ENCODE measurements around the gene BEST4.

The BEST4 gene

GRCh38 chr1:44787506-44787905 lies 464 bp downstream of the BEST4 start:
- no peak overlapping the region for H3K4me3 ChIP-seq (ENCODE audit: low read depth in 1 of 5, low read length in 5 of 5)
- H3K9ac ChIP-seq (ENCODE audit: low read length in 5 of 5) = no peak overlapping the region
- H3K9me3 ChIP-seq (ENCODE audit: control insufficient read depth in 5 of 5, low read length in 5 of 5) = no peaks in the 10 kb centered on the region
- H3K27me3 ChIP-seq (ENCODE audit: control insufficient read depth in 5 of 5, insufficient read depth in 4 of 5, low read length in 5 of 5) = peaks cover 0 to 3% (median 0%) of the 10 kb centered on the region in 5 donors
- no peaks in the 10 kb centered on the region for H3K36me3 ChIP-seq (ENCODE audit: control insufficient read depth in 5 of 5, insufficient read depth in 5 of 5, low read length in 5 of 5)
- peaks cover 3 to 32% (median 27%) of the 10 kb centered on the region in 5 donors for H3K4me1 ChIP-seq (ENCODE audit: control insufficient read depth in 5 of 5, insufficient read depth in 5 of 5, low read length in 5 of 5)
- H3K27ac ChIP-seq (ENCODE audit: low read depth, low read length) = no peak overlapping the region

DNA sequence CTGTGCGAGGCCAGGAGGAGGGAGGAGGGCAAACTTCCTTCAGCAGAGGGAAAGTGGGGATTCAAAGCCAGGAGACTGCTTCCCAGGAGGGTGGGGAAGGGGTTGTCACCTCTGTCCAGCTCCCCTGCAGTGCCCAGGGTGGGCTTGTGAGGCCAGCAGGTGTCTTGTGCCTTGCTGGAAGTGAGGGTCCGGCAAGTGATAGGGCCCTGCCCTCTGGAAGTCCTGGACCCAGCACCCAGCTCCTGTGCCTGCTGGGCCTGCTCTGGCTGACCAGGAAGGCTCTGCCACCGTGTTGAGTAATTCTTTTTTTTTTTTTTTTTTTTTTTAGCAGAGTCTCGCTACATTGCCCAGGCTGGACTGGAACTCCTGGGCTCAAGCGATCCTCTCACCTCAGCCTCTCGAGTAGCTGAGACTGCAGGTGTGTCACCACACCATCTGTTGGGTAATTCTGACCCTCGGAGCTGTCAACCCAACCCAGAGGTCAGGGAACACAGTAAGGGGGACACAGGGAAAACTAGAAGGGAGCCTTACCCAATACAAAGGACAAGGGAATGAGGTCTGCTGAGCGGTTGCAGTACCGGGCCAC lies 1.0 kb downstream of the BEST4 start:
- Histone ChIP-seq H3K4me3 (ENCODE audit: low read depth in 1 of 5, low read length in 5 of 5) (peak overlapping the region in 4 of 5 donors; percentile 63 to 74 (median 66)), H3K36me3 (ENCODE audit: control insufficient read depth in 5 of 5, insufficient read depth in 5 of 5, low read length in 5 of 5) (no peaks in the 10 kb centered on the region)

GRCh38 chr1:44786138-44786840 lies 1.7 kb downstream of the BEST4 start:
- Histone ChIP-seq H3K9ac (ENCODE audit: low read length in 5 of 5) (peak overlapping the region in 3 of 5 donors; percentile 51 to 71 (median 68)), H3K9me3 (ENCODE audit: control insufficient read depth in 5 of 5, low read length in 5 of 5) (no peaks in the 10 kb centered on the region), H3K4me1 (ENCODE audit: control insufficient read depth in 5 of 5, insufficient read depth in 5 of 5, low read length in 5 of 5) (peaks cover 3 to 32% (median 27%) of the 10 kb centered on the region in 5 donors), H3K4me3 (ENCODE audit: low read depth in 1 of 5, low read length in 5 of 5) (peak overlapping the region in 4 of 5 donors; percentile 63 to 74 (median 66)), H3K36me3 (ENCODE audit: control insufficient read depth in 5 of 5, insufficient read depth in 5 of 5, low read length in 5 of 5) (peaks cover 0 to 3% (median 1%) of the 10 kb centered on the region in 5 donors), H3K27ac (ENCODE audit: low read depth, low read length) (no peak overlapping the region), H3K27me3 (ENCODE audit: control insufficient read depth in 5 of 5, insufficient read depth in 4 of 5, low read length in 5 of 5) (peaks cover 0 to 3% (median 0%) of the 10 kb centered on the region in 5 donors)

More for the DNA sequence above, 1.0 kb downstream of the BEST4 start:
- H3K9me3 ChIP-seq (ENCODE audit: control insufficient read depth in 5 of 5, low read length in 5 of 5) = no peaks in the 10 kb centered on the region
- H3K27me3 ChIP-seq (ENCODE audit: control insufficient read depth in 5 of 5, insufficient read depth in 4 of 5, low read length in 5 of 5) = peaks cover 0 to 3% (median 0%) of the 10 kb centered on the region in 5 donors
- no peak overlapping the region for H3K27ac ChIP-seq (ENCODE audit: low read depth, low read length)
- peak overlapping the region in 1 of 5 donors; percentile 71 for H3K9ac ChIP-seq (ENCODE audit: low read length in 5 of 5)
- H3K4me1 ChIP-seq (ENCODE audit: control insufficient read depth in 5 of 5, insufficient read depth in 5 of 5, low read length in 5 of 5) = peaks cover 3 to 32% (median 27%) of the 10 kb centered on the region in 5 donors

DNA sequence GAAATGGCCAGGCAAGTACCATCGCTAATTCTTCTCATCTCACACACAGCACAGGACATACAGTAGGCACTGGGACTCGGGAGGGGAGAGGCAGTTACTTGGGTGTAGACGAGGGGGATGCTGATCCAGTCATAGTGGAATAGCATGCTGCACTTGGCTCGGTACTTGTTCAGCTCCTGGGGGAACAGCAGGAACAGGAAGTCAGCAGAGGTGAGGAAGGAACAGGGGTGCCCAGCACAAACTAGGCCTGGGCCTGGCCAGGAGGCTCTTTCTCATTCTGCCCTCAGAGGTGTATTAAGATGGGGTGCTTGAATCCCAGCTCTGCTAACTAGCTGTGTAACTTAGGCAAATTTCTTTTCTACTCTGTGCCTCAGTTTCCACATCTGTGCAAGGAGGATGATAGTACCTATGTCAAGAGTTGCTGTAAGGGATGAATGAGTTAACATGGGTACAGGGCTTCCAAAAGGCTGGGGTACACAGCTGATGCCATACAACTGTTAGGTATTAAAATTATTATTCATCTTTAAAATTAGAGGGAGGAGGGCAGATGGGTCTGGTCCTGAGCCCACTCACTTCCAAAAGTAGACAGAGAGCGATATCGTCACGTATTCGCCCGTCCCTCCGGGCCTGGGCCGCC lies 2.4 kb downstream of the BEST4 start:
- Histone ChIP-seq H3K4me1 (ENCODE audit: control insufficient read depth in 5 of 5, insufficient read depth in 5 of 5, low read length in 5 of 5) (peaks cover 3 to 32% (median 27%) of the 10 kb centered on the region in 5 donors), H3K27me3 (ENCODE audit: control insufficient read depth in 5 of 5, insufficient read depth in 4 of 5, low read length in 5 of 5) (peaks cover 0 to 3% (median 0%) of the 10 kb centered on the region in 5 donors), H3K27ac (ENCODE audit: low read depth, low read length) (no peak overlapping the region), H3K9ac (ENCODE audit: low read length in 5 of 5) (peak overlapping the region in 3 of 5 donors; percentile 51 to 71 (median 68)), H3K36me3 (ENCODE audit: control insufficient read depth in 5 of 5, insufficient read depth in 5 of 5, low read length in 5 of 5) (peaks cover 0 to 10% (median 7%) of the 10 kb centered on the region in 5 donors), H3K4me3 (ENCODE audit: low read depth in 1 of 5, low read length in 5 of 5) (peak overlapping the region in 4 of 5 donors; percentile 63 to 74 (median 66)), H3K9me3 (ENCODE audit: control insufficient read depth in 5 of 5, low read length in 5 of 5) (no peaks in the 10 kb centered on the region)

DNA sequence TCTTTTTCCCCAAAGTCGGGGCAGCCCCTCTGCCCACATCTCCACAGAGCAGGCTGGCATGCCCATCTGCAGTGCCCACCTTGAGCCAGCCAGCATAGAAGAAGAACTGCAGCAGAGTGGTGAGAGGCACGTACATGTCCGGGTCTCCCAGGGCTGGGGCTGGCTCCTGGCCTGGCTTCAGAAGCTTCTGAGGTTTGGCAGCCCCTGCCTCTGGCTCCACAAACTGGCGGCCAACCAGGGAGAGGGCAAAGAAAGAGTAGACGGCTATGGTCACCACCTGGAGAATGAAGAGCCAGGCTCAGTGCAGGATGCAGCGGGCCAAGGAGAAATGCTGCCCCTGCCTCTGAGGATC lies 3.0 kb downstream of the BEST4 start:
- H3K9ac ChIP-seq (ENCODE audit: low read length in 5 of 5) = no peak overlapping the region
- no peaks in the 10 kb centered on the region for H3K9me3 ChIP-seq (ENCODE audit: control insufficient read depth in 5 of 5, low read length in 5 of 5)
- H3K4me1 ChIP-seq (ENCODE audit: control insufficient read depth in 5 of 5, insufficient read depth in 5 of 5, low read length in 5 of 5) = peaks cover 3 to 32% (median 27%) of the 10 kb centered on the region in 5 donors
- peaks cover 0 to 3% (median 0%) of the 10 kb centered on the region in 5 donors for H3K27me3 ChIP-seq (ENCODE audit: control insufficient read depth in 5 of 5, insufficient read depth in 4 of 5, low read length in 5 of 5)
- peak overlapping the region in 1 of 5 donors; percentile 57 for H3K4me3 ChIP-seq (ENCODE audit: low read depth in 1 of 5, low read length in 5 of 5)
- peaks cover 0 to 16% (median 12%) of the 10 kb centered on the region in 5 donors for H3K36me3 ChIP-seq (ENCODE audit: control insufficient read depth in 5 of 5, insufficient read depth in 5 of 5, low read length in 5 of 5)
- H3K27ac ChIP-seq (ENCODE audit: low read depth, low read length) = no peak overlapping the region

- H3K4me1 ChIP-seq (ENCODE audit: control insufficient read depth in 5 of 5, insufficient read depth in 5 of 5, low read length in 5 of 5) = peaks cover 3 to 32% (median 27%) of the 10 kb centered on the region in 5 donors
- H3K36me3 ChIP-seq (ENCODE audit: control insufficient read depth in 5 of 5, insufficient read depth in 5 of 5, low read length in 5 of 5) = peaks cover 0 to 22% (median 12%) of the 10 kb centered on the region in 5 donors
- no peaks in the 10 kb centered on the region for H3K9me3 ChIP-seq (ENCODE audit: control insufficient read depth in 5 of 5, low read length in 5 of 5)
- H3K27me3 ChIP-seq (ENCODE audit: control insufficient read depth in 5 of 5, insufficient read depth in 4 of 5, low read length in 5 of 5) = peaks cover 0 to 3% (median 0%) of the 10 kb centered on the region in 5 donors
- peak overlapping the region in 3 of 5 donors; percentile 12 to 68 (median 55) for H3K9ac ChIP-seq (ENCODE audit: low read length in 5 of 5)
- H3K4me3 ChIP-seq (ENCODE audit: low read depth in 1 of 5, low read length in 5 of 5) = peak overlapping the region; percentile 22 to 57 (median 31)
- H3K27ac ChIP-seq (ENCODE audit: low read depth, low read length) = no peak overlapping the region
These were observed 3.6 kb downstream of the BEST4 start for GRCh38 chr1:44784094-44785028.

GRCh38 chr1:44783697-44784093 lies 4.3 kb downstream of the BEST4 start:
- no peaks in the 10 kb centered on the region for H3K9me3 ChIP-seq (ENCODE audit: control insufficient read depth in 5 of 5, low read length in 5 of 5)
- H3K27me3 ChIP-seq (ENCODE audit: control insufficient read depth in 5 of 5, insufficient read depth in 4 of 5, low read length in 5 of 5) = peaks cover 0 to 3% (median 0%) of the 10 kb centered on the region in 5 donors
- peak overlapping the region in 3 of 5 donors; percentile 3 to 55 (median 5) for H3K9ac ChIP-seq (ENCODE audit: low read length in 5 of 5)
- no peak overlapping the region for H3K27ac ChIP-seq (ENCODE audit: low read depth, low read length)
- peak overlapping the region; percentile 1 to 57 (median 29) for H3K4me3 ChIP-seq (ENCODE audit: low read depth in 1 of 5, low read length in 5 of 5)
- H3K36me3 ChIP-seq (ENCODE audit: control insufficient read depth in 5 of 5, insufficient read depth in 5 of 5, low read length in 5 of 5) = peaks cover 0 to 29% (median 16%) of the 10 kb centered on the region in 5 donors
- H3K4me1 ChIP-seq (ENCODE audit: control insufficient read depth in 5 of 5, insufficient read depth in 5 of 5, low read length in 5 of 5) = peaks cover 3 to 32% (median 27%) of the 10 kb centered on the region in 5 donors

DNA sequence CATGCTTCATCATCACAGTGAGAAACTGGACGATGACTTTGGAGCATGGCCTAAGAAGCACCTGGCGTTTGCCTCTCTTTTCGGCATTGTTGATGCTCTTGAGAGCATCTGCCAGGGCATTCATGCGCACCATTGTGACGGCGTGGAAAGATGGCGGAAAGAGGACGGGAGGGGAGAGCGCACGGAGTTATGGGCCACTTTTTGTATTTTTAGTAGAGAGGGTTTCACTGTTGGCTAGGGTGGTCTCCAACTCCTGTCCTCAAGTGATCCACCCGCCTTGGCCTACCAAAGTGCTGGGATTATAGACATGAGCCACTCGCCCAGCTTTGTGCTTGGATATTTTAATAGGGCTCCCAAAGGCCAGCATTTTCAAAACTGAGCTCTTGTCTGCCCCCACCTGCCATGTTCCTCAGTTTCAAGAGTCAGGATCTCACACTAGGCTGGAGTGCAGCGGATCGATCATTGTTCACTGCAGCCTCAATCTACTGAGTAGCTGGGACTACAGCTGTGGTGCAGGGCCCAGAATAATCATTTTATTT lies 7.3 kb downstream of the BEST4 start:
- no peaks in the 10 kb centered on the region for H3K9me3 ChIP-seq (ENCODE audit: control insufficient read depth in 5 of 5, low read length in 5 of 5)
- peaks cover 4 to 44% (median 35%) of the 10 kb centered on the region in 5 donors for H3K4me1 ChIP-seq (ENCODE audit: control insufficient read depth in 5 of 5, insufficient read depth in 5 of 5, low read length in 5 of 5)
- H3K27me3 ChIP-seq (ENCODE audit: control insufficient read depth in 5 of 5, insufficient read depth in 4 of 5, low read length in 5 of 5) = peaks cover 0 to 3% (median 0%) of the 10 kb centered on the region in 5 donors
- H3K4me3 ChIP-seq (ENCODE audit: low read depth in 1 of 5, low read length in 5 of 5) = no peak overlapping the region
- H3K27ac ChIP-seq (ENCODE audit: low read depth, low read length) = no peak overlapping the region
- H3K9ac ChIP-seq (ENCODE audit: low read length in 5 of 5) = no peak overlapping the region
- peaks cover 0 to 51% (median 32%) of the 10 kb centered on the region in 5 donors for H3K36me3 ChIP-seq (ENCODE audit: control insufficient read depth in 5 of 5, insufficient read depth in 5 of 5, low read length in 5 of 5)

All from subcutaneous abdominal adipose tissue (tissue), 5 donors.